T1000 (cell line): ENCODE results near the gene SMIM5.

ENCODE experiments used
- DNase-seq: peaks from one replicate; lab custom pipeline; 2025; ENCODE audit warnings: mixed read lengths; lab: John Stamatoyannopoulos, UW

SMIM5 gene

DNA sequence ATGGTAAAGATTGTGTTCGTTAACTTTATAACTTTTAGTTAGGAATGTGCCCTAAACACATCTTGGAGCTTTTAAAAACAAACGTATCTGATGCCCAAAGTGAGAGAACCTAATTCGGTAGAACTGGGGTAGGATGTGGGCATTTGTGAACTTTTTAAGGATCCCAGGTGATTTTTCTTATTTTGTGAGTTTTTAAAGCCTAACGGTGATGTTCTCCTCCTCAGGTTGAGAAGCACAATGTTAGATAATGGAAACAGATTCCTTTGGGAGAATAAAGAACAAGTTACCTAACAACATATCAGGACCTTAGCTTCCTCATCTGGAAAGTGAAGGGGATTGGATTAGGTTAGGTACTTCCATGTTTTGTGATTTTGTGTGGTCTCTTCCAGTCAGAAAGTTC, 34.6 kb downstream of the SMIM5 start:
- no peak for DNase-seq

DNA sequence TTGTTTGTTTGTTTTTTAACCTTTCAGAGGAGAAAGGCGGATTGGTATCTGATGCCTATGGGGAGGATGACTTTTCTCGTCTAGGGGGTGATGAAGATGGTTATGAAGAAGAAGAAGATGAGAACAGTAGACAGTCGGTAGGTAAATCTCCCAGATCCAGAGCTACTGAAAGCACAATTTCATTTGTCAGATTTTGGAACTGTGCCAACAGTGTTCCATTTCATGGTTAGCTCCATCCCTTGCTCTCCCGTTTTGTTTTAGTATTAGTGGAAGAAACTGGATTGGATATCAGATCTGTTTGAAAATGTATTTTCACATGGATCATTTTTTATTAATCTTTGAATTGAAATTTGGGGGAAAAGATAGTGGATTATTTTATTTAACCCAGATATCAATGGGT, 35.3 kb downstream of the SMIM5 start:
- DNase-seq: no peak

DNA sequence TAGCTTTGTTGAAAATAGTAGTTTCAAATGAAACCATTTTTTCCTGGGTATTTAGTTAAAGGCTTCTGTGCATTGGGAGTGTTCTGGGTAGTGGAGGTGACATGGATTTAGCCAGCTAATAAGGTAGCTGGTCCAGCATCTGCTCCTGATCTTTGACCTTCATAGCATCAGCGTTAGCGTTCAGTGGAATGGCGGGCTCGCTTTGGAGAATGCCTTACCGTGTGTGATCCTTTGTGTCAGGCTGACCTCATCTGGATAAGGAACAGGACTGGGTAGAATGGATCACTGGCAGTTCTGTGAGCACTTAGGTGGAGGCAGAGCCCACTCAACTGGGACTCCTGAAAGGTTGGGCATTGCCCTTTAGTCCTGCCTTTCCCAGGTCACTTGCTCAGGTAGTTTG, 37.6 kb downstream of the SMIM5 start:
- no peak for DNase-seq

DNA sequence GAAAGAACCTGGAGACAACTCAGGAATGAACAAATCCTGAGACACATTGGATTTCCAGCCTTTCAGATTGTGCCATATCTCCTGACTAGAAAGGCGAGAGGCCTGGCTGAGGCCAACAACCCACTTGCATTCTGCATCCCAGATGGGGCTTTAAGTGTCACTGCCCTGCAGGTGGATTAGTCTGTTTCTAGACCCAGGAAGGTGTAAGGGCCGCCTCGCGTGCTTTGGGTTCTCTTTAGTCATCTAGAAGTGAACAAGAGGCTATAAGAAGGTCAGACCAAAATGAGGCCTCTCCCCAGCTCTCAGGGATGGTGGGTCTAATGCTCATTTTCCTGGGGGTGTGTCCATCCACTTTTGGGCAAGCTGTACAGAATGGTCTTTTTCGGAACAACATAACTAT, 38.8 kb downstream of the SMIM5 start:
- DNase-seq: no peak

DNA sequence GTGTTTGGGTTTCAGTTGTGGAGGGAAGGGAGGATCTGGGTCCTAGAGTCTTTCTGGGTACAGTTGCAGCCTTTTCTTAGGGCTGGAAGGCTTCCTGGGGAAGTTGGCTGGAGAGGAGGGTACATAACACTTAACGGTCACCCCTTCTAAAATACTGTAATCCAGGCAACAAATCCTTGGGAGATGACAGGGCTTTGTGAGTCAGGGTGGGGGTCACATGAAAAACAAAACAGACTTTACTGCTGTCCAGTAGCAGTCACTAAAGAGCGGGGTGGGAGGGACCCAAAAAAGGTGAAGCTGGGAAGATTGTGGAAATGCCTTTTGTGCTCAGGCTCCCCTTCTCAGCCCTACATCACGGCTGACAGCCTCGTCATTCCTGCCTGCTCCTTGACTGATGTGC, 40.3 kb downstream of the SMIM5 start:
- DNase-seq: no peak

DNA sequence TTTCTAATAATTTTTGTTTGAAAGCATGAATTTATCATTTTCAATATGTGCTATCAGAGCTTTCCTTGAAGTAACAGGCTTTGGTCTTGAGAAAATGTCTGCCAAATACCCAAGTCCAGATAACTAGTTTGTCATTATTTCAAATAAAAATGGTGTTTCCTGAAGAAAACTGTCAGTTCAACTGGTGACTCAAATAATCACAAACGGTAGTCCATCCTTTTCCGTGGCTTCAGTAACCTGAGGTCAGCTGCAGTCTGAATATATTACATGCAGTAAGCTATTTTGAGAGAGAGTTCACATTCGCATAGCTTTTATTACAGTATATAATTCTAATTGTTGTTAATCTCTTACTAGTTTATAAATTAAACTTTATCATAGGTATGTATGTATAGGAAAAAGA, 43.2 kb downstream of the SMIM5 start:
- DNase-seq: no peak

DNA sequence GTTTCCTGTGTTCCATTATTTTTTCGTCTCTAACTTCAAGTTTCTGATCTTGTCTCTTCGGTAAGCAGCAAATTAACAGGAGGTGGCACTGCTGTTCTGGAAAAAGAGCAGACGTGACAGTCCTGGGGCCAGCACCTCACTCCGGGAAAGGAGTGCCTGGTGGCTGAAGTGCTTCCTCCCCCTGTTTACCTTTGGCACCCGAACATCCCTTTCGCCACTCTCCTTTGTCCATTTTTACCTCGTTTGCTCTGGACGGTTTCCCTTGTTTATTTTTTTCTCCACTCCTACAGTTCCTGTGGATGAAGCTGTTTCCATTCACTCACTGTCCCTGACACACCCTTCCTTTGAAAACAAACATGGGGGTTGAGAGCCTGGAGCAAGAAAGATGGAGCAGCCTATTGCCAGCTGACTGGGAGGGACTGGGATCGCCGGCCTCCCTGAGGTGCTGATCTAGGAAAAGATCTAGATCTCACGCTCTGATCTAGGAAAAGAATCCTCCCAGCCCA, 46.5 kb downstream of the SMIM5 start:
- DNase-seq: peak; percentile 35

DNA sequence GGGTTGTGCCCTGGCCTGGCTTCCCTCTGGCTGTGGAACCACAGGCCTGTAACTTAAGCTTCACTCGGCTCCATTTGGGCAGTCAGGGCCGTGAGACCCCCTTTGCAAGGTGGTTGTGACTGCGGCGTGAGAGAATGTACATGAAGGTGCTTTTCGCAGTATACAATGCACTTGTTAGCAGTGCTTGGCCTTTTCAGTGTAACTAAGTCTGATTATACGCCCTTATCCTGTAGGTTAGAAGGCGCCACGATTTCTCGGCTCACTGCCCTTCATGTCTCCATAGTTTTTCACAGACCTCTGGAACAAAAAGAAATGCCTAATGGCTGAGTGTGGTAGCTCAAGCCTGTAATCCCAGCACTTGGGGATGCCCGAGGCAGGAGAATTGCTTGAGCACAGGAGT, 47.2 kb downstream of the SMIM5 start:
- no peak for DNase-seq

DNA sequence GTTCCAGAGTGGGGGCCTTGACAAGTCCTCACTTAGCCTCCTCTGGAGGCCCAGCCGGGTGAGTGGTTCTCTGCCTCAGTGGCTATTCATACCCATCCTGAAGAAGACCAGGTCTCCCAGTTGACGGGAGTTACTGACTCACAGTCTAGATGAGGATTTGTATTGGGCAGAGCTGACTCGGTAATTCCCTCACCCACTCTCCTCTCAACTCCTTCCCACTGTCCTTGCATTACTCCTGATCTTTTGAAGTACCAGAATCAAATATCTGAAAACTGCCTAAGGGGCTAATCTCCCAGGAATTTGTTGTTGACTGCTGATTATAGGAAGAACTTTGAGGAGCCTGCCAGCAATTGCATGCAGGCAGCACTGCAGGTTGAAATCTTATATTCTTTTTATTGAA, 48.1 kb downstream of the SMIM5 start:
- no peak for DNase-seq

DNA sequence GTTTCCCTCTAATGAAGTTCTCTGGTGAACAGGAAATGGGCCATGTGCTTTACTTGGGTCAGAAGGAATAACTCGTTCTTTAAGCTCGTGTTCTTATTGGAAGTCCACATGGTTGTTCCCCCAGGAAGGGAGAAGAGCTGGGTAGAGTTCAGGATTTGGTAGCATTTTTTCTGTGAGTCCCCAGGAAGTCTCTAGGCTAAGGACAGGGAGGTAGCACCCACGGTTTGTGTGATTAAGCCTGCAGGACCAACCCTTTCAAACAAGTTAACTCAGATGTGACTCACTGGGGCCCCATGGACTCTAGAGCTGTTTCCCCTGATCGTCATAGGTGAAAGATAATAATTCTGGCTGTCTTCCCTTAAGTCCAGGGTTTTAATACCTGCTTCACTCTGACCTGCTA, 50.3 kb downstream of the SMIM5 start:
- DNase-seq: peak; percentile 28

DNA sequence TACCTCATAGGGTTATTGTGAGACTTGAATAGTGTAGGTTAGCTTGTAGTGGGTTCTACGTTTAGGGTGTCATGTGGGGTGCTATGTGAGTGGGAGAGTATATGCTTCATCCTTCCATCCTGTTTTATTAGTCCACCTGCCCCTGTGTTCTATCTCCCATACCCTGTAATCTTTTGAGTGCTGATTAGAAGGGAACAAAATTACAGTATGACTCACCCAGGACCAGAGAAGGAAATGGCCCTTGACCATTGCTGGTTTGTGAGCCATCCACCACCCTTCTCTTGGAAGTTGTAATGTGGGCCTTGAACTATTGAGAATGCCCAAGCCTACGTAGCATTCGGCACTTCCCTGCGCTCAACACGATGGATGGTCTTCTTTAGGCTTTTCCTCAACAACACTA, 51.0 kb downstream of the SMIM5 start:
- DNase-seq: no peak

DNA sequence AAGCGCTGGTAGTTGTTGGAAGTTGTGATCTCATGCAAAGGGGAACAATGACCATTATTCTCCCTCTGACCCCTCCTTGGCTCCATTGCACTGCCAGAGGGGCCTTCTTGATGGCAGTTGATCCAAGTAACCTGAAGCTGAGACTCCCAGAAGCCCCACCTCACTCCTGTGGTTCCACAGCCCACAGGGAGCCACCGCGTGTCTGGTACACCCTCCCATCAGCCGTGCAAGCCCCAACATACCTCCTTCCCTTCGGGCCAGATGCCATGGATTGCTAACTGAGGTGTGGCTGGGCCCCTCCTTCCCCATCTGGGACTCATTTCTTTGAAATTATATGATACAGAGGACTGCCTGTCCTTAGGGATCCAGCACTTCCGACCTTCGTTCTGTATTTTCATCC, 51.7 kb downstream of the SMIM5 start:
- DNase-seq: no peak

DNA sequence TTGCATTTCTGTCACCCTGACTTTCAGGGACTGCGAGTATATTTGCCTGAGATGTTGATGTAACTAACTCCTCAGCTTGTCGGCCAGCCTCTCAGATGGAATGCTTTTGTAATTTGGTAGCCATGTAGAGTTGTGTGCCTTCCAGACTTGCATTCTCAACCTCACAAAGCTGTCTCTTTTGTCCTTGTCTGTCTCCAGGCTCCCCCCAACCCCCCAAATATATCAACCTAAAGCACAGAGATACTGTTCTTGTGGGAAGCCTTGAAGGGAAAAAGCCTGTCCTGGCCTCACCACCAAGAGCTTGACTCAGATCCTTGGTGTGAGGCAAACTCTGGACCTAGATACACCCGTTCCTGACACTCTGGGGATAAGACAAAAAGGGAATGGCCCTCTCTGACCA, 52.3 kb downstream of the SMIM5 start:
- no peak for DNase-seq

DNA sequence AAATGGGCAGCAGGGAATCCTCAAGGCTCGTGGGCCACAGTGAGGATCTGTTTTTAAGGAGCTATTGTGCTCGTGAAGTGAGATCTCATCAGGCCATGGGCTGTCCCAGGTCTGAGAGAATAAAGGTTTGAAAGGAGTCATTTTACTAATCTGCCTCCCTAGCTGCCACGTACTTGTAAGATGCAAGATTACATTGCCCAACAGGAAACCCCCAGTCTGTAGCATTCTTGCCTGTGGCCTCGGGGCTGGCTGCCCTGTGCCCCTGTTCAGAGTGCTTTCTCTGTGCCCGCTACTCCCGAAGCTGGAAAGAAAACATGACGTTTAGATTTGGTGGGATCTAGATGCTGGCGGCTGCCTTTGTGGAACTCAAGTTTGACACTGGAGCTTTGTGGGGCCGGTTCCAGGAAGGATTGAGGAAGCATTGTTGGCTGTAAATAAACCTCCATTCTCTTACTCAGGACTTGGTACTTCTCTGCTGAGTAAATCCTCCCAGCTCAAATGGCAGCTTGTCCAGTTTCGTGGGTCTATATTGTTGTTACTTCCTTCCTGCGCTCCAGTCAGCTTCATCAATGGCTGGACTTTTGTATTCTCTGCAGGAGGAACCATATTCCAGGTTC, 55.1 kb downstream of the SMIM5 start:
- DNase-seq: no peak

DNA sequence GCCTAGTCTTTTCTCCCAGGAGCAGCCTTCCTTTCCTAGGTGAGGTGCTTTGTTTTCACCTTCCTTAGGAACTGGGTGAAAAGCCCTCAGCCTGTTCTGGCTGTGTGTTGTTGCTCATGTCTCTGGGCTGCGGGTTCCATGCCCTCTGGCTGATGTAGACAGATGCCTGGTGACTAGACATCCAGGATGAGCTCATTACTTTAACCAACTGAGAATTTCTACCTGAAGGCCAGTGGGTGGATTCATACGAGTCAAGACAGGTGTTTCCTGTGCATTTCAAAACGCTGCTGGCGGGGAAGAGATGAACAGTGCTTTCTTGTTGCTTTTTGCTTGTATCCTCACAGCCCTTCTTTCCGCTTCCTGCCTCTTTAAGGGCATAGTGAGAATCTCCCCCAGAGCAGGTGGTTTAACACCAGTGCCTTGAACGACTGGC, 56.2 kb downstream of the SMIM5 start:
- no peak for DNase-seq
